Measurements from ENCODE around the gene BCAT1. TPM values are rescaled to one million over a fixed set of nuclear protein-coding genes. Genes with fewer than 3 reads are reported as not detected.

BCAT1 gene
- total RNA-seq, 1 experiment from 2014 or later, result 0.74 TPM

- TF ChIP-seq, protein P1, sequence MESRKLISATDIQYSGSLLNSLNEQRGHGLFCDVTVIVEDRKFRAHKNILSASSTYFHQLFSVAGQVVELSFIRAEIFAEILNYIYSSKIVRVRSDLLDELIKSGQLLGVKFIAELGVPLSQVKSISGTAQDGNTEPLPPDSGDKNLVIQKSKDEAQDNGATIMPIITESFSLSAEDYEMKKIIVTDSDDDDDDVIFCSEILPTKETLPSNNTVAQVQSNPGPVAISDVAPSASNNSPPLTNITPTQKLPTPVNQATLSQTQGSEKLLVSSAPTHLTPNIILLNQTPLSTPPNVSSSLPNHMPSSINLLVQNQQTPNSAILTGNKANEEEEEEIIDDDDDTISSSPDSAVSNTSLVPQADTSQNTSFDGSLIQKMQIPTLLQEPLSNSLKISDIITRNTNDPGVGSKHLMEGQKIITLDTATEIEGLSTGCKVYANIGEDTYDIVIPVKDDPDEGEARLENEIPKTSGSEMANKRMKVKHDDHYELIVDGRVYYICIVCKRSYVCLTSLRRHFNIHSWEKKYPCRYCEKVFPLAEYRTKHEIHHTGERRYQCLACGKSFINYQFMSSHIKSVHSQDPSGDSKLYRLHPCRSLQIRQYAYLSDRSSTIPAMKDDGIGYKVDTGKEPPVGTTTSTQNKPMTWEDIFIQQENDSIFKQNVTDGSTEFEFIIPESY (IDR thresholded peaks at IDR 0.05; ENCODE audit: extremely low read depth, insufficient replicate concordance, low read length), result no peak
- TF ChIP-seq YY1 (IDR thresholded peaks at IDR 0.05; ENCODE audit: extremely low read depth, insufficient replicate concordance, low read depth, low read length) (no peak), FOSL1 (IDR thresholded peaks at IDR 0.05; ENCODE audit: low read depth) (no peak), CBX3 (IDR thresholded peaks at IDR 0.05; ENCODE audit: low read depth) (no peak), ELF1 (IDR thresholded peaks at IDR 0.05; ENCODE audit: borderline replicate concordance, low read depth) (no peak), SRF (IDR thresholded peaks at IDR 0.05; ENCODE audit: low read depth) (no peak), ZNF274 (IDR thresholded peaks at IDR 0.05; ENCODE audit: low read depth, low read length) (no peak)
These were observed 181.9 kb downstream of the BCAT1 start (continued) for GRCh38 chr12:24767016-24767415.

DNA sequence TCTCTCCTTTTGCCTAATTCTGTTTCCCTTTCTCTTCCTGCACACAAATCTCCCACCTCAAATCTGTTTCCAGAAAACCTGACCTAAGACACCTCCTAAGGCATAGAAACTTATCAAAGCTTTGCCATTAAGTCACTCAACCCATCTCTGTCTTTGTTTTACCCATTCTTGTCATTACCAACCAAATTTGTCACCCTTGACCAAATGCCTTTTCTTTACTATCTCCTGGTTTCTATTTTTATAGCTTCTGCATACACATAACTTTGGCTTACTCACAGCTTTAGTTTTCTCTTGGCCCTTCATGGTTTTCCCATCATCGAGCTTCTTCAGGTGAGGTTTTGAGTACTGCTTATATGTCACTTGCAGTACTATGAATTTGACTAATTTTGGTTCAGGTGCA, 184.2 kb downstream of the BCAT1 start:
- no peaks in the 10 kb centered on the region for H3K79me2 ChIP-seq (ENCODE audit: insufficient read depth, low read length)
- ChIA-PET POLR2A (no interaction called here), CTCF (no interaction called here), RAD21 (ENCODE audit: low non-redundant PET in 1 of 2, low total read pairs in 2 of 2, uncharacterized antibody in 2 of 2, unreplicated experiment in 2 of 2) (no interaction called here)
- no peak overlapping the region for H3K27ac ChIP-seq (ENCODE audit: low read depth, low read length)
- H4K20me1 ChIP-seq (ENCODE audit: insufficient read depth), result no peaks in the 10 kb centered on the region
- ATAC-seq, result no peak
- H3K9me2 ChIP-seq (ENCODE audit: insufficient read depth), result no peaks in the 10 kb centered on the region
- H3K4me1 ChIP-seq (ENCODE audit: control insufficient read depth in 1 of 2, insufficient read depth in 2 of 2, low read length in 2 of 2), result no peaks in the 10 kb centered on the region
- intact Hi-C loops (cut with micrococcal nuclease), result no loop called here
- no peak overlapping the region for H3K4me3 ChIP-seq (replicated peaks in 1 of 2; ENCODE audit: low read depth in 1 of 2, low read length in 2 of 2)
- H3K27me3 ChIP-seq (ENCODE audit: insufficient read depth, low read length), result no peaks in the 10 kb centered on the region; the same call in 1 of the 2 replicates
- H3K36me3 ChIP-seq (ENCODE audit: control insufficient read depth in 1 of 2, insufficient read depth in 2 of 2, low read length in 2 of 2), result no peaks in the 10 kb centered on the region
- no peak overlapping the region for H3K4me2 ChIP-seq (ENCODE audit: low read length)
- no peak overlapping the region for H3K9ac ChIP-seq (ENCODE audit: low read length)
- no peak for DNase-seq (ENCODE audit: low read depth, low spot score)
- no peak for TF ChIP-seq SRF (IDR thresholded peaks at IDR 0.05; ENCODE audit: low read depth)
- TF ChIP-seq ZNF274 (IDR thresholded peaks at IDR 0.05; ENCODE audit: low read depth, low read length), result no peak
- TF ChIP-seq EZH2 (IDR thresholded peaks at IDR 0.05), result no peak
- TF ChIP-seq SP1 (IDR thresholded peaks at IDR 0.05; ENCODE audit: low read depth), result no peak
- TF ChIP-seq EZH2phosphoT487 (IDR thresholded peaks at IDR 0.05; ENCODE audit: borderline replicate concordance), result no peak
- TF ChIP-seq FOSL1 (IDR thresholded peaks at IDR 0.05; ENCODE audit: low read depth), result no peak
- TF ChIP-seq ATF3 (IDR thresholded peaks at IDR 0.05), result no peak
- TF ChIP-seq EGR1 (IDR thresholded peaks at IDR 0.05; ENCODE audit: low read depth), result no peak
- TF ChIP-seq ELF1 (IDR thresholded peaks at IDR 0.05; ENCODE audit: borderline replicate concordance, low read depth), result no peak
- no peak for TF ChIP-seq POLR2AphosphoS5 (IDR thresholded peaks at IDR 0.05; ENCODE audit: low read depth, low read length)
- TF ChIP-seq CTCF (IDR thresholded peaks at IDR 0.05 in 2 of 3, conservative IDR thresholded peaks at IDR 0.05 in 1 of 3; ENCODE audit: borderline replicate concordance in 1 of 3, insufficient read depth in 1 of 3, low read depth in 2 of 3, low read length in 2 of 3), result no peak
- TF ChIP-seq SIN3A (IDR thresholded peaks at IDR 0.05; ENCODE audit: low read depth), result no peak
- no peak for TF ChIP-seq CBX3 (IDR thresholded peaks at IDR 0.05; ENCODE audit: low read depth)
- no peak for TF ChIP-seq RAD21 (IDR thresholded peaks at IDR 0.05; ENCODE audit: low read depth)
- TF ChIP-seq POLR2A (IDR thresholded peaks at IDR 0.05; ENCODE audit: borderline replicate concordance, extremely low read depth, insufficient read depth, insufficient read length), result no peak
- no peak for TF ChIP-seq ZFX (IDR thresholded peaks at IDR 0.05)
- TF ChIP-seq MAX (IDR thresholded peaks at IDR 0.05), result no peak
- TF ChIP-seq, protein P1 (IDR thresholded peaks at IDR 0.05; ENCODE audit: extremely low read depth, insufficient replicate concordance, low read length), result no peak
- TF ChIP-seq JUND (IDR thresholded peaks at IDR 0.05), result no peak
- BruUV-seq (replicated peaks), result no TSS peak
- H3K9me3 ChIP-seq (ENCODE audit: control insufficient read depth in 1 of 2, insufficient read depth in 1 of 2, low read depth in 1 of 2, low read length in 2 of 2), result no peaks in the 10 kb centered on the region; a peak in 1 of 4 replicates
- no peak overlapping the region for H2AFZ ChIP-seq (ENCODE audit: low read depth, low read length, poor library complexity, severe bottlenecking)

All from HCT116 (cell line).